Right renal cortex interstitium (tissue), 3 donors: ENCODE data around the gene IFNE. TPM values are rescaled to one million over a fixed set of nuclear protein-coding genes. Genes with fewer than 3 reads are reported as not detected.

Experiments
- DNase-seq, 3 donors: peaks; one replicate each; pipeline ENCODE4 v3.0.0-alpha.2; 2013; ENCODE audit warnings: low read depth in 3 of 3, low spot score in 2 of 3
- polyA plus RNA-seq, 3 donors: library from polyadenylated mRNA; unstranded; fragments of 120-200 nt; gene quantifications; one replicate each; pipeline ENCODE4 v1.2.1, GENCODE V29; 2013; ENCODE audit not compliant: insufficient read length in 3 of 3

The IFNE gene, protein sequence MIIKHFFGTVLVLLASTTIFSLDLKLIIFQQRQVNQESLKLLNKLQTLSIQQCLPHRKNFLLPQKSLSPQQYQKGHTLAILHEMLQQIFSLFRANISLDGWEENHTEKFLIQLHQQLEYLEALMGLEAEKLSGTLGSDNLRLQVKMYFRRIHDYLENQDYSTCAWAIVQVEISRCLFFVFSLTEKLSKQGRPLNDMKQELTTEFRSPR
- under 1 TPM in 2 of 3 donors, not detected in 1; 0.08 TPM for polyA plus RNA-seq

DNA sequence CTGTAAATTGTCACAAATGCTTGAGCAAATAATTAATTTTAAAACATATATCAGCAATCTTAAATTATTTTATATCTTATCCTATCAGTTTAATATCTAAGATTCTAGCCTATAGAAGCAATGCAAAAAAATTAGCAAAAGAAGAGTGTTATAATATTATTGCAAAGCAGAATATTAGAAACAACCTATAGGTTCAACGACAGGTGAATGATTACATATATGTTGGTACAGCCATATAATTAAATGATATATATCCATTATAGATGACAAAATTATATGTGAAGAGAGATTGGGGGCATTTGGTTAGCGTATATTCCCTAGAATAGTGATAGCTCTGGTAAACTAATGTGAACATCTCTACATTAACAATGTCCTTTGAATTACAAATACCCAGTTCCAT is at the start of gene IFNE:
TSS of gene IFNE (minus strand) at position 101 of the 400 bp plus-strand sequence. CDS start 619 bp downstream, outside the sequence.
- no peak for DNase-seq

DNA sequence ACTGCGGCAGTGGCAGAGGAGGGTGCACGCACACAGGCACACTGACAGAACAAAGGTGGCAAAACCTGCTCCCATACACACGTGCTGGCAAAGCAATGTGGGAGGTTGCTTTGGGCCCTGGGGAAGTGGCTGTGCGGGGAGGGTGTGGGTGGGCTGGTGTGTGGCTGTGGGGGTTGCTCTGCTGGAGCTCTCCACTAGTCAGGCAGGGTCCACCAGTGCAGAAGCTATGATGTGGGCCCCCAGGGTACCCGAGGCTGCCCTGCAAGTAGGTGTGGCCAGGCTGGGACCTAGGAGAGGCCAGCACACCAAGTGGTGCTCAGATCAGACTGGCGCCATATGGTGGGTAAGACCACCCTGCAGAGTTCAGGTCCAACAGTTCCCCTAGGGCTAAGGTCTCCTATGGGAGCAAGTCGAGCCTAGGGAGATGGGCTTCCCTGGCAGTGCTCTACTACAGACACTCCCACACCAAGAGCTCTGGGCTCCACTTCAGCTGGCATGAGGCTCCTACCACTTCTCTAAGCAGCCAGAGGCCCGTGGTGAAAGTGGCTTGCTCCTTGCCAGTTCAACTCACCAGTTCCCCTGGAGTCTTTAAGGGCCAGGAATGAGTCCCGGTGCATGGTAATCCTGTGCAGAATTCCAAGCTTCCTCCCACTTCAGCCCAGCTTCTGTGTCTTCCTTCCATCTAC is 46.2 kb upstream of the IFNE start:
- no peak for DNase-seq

DNA sequence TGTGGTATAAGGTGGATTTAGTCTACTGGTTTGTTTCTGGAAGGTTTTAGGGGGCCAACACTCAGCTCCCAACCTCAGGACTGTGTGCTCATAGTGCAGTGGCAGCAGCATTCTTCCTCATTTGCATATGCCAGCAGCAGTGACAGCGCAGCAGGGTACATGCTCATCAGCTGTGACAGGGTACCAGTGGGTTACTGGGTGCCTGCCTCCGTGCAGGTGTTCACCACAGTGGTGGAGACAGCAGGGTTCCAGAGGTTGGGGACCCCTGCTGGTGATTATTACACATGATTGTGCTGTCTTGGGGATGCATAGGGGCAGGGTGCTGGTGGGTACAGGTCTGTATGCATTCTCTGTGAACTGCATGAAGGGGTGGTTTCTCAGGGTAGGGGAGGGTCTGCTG is 45.5 kb upstream of the IFNE start:
- DNase-seq, result no peak

DNA sequence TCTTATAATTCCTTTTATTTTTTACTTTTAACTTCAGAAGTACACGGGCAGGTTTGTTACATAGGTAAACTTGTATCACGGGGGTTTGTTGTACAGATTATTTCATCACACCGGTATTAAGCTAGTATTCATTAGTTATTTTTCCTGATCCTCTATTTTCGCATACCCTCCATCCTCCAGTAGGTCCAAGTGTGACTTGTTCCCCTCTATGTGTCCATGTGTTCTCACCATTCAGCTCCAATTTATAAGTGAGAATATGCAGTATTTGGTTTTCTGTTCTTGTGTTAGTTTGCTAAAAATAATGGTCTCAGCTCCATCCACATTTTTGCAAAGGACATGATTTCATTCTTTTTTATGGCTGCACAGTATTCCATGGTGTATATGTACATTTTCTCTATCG is 43.1 kb upstream of the IFNE start:
- DNase-seq, result no peak

DNA sequence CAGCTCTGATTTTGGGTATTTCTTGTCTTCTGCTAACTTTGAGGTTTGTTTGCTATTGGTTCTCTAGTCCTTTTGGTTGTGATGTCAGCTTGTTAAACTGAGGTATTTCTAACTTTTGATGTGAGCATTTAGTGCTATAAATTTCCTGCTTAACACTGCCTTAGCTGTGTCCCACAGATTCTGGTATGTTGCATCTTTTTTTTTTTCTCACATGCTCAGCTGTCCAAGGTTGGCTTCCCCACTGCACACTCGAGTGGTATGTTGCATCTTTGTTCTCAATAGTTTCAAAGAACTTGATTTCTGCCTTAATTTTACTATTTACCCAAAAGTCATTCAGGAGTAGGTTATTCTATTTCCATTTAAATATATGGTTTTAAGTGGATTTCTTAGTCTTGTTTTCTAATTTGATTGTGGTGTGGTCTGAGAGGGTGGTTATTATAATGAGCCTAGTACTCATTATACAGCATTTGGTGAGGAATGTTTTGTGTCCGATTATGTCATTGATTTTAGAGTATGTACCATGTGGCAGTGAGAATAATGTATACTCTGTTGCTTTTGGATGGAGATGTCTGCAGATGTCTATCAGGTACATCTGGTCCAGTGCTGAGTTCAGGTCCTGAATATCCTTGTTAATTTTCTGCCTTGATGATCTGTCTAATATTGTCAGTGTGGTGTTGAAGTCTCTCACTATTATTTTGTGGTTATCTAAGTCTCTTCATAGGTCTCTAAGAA is 42.2 kb upstream of the IFNE start:
- no peak for DNase-seq

GRCh38 chr9:21523021-21524014 is 41.2 kb upstream of the IFNE start:
- no peak for DNase-seq

GRCh38 chr9:21522348-21522747 is 40.2 kb upstream of the IFNE start:
- DNase-seq, result no peak

- DNase-seq, result no peak
Observed at GRCh38 chr9:21521448-21521847, 39.3 kb upstream of the IFNE start.

GRCh38 chr9:21520501-21521228 is 38.6 kb upstream of the IFNE start:
- DNase-seq, result no peak

DNA sequence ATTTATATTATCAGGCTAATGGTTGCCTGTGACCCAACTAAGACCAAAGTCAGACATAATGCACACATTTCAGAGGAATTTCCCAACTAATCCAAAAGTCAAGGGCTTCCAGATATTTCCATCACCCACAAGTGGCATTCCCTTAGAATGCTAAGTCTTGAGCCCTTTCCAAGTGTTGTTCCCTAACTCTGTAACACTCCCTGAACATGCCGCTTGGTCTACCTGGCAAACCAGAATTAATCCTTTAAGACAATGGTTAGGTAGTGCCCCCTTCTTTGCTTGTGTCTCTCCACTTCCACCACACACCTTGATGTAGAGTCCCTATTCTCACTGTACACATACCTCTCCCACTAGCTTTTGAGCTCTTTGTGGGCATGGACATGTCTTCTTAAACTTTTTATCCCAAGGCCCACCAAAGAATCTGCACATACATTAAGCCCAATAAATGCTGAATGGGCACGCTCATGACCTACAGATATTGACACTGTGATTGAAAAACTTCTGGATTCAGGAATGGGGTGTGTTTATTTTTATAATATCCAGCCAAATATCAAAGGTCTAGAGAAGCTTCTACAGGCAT is 37.8 kb upstream of the IFNE start:
- no peak for DNase-seq

DNA sequence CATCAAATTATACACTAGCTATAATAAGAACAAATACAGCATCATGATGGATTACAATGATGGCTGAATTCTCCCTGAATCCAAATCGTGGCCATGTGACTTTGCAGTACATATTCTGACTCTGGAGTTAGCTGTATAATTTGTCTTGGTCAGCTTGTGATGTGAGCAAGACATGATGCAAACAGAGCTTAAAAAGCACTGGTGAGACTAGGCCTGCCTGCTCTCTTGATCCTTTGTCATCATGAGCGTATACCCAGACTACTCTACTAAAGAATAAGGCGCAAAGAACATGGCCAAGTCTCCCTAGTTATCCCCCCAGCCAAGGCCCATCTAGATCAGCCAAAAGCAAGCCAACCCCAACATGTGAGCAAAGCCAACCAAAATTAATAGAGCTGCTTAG is 34.7 kb upstream of the IFNE start:
- no peak for DNase-seq

- no peak for DNase-seq
Observed at GRCh38 chr9:21513431-21513830, 31.3 kb upstream of the IFNE start.

DNA sequence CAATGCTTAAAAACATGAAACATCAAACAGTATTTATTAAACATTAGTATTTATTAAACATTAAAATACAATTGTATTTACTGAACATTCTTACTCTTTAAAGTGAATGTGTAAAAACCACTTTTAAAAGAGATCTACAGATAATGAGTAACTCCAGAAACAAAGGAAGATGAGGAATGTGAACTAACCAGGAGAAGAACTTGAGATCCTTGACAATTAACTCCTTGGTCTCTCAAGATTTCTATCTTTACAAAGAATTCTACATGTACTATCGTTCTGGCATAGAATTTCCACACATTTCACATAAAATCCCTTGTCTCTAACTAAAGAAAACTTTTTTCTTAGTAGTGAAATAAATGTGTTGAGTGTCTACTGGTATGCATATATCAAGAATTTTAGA is 28.7 kb upstream of the IFNE start:
- no peak for DNase-seq

GRCh38 chr9:21507483-21507790 is 25.3 kb upstream of the IFNE start:
- DNase-seq, result no peak

GRCh38 chr9:21506626-21507482 is 24.7 kb upstream of the IFNE start:
- no peak for DNase-seq

DNA sequence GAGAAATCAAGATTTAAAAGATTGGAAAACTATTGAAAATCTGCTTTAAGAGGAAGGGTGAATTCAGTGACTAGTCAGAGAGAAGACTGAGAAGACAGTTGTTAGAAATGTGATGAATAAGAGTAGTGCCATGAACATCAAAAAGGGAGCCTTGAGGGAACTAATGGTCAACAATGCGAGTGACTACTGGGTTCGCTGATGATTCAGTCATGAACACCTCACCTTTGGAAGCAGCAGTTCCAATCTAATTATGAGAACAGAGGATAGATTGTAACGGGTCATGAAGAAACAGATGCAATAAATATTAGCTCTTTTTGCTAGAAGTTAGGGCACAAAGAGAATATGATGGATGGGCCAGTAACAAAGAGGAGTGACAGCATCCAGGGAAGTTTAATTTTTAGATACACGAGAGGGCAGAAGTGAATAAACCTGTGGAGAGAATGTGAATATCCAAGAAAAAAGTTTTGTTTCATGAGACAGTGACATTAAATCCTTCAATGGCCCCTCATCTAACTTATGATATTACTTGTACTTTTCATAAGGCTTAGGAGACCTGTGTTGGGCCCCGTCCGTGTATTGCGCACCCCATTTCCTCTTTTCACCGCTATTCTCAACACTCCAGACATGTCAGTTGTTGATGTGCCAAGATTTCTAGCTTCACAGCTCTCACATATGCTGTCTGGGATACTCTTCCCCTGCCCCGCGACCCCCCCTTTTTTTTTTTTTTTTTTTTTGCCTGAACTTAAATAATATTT is 23.5 kb upstream of the IFNE start:
- DNase-seq, result no peak

DNA sequence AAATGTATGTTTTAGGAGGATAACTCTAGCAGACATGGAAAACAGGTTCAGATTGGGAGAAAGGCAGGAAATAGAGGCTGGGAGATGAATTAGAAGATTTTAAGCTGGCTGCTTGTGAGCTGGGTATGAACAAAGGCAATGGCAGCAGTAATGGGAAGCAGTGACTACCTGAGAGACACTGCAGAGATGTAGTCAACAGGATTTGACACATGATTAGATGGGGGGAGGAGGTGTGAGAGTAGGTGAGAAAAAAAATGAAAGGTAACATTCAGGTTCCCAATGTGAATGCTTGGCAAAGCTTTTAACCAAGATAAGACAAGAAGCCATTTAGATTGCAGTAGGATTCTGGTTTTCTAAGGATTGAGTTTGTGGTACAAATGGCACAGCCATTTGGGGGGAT is 22.8 kb upstream of the IFNE start:
- no peak for DNase-seq

DNA sequence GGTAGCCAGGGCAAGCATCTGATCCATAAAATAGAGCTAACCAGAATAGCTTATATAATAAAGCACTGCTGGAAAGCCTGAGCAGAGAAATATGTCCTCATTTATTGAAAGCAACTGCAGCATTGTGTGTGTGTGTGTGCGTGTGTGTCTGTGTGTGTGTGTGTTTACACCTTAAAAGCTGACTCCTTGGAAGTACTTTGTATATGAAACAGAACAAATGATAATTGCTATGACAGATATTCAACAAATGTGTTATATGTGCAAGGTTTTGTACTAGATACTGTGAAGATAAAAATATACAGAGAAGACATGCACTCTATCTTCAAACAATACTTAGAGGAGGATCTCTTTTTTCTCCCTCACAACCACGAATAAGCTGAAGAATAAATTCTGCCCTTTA is 22.0 kb upstream of the IFNE start:
- no peak for DNase-seq
